GM18868 (cell line): ENCODE results near the gene RBFOX1.

Source experiments
- ATAC-seq: cut with Tn5 transposase; IDR thresholded peaks from one replicate; pipeline ENCODE4 v1.9.1; 2021; ENCODE audit warnings: mild to moderate bottlenecking, moderate library complexity; ENCODE audit not compliant: unreplicated experiment

Gene RBFOX1

DNA sequence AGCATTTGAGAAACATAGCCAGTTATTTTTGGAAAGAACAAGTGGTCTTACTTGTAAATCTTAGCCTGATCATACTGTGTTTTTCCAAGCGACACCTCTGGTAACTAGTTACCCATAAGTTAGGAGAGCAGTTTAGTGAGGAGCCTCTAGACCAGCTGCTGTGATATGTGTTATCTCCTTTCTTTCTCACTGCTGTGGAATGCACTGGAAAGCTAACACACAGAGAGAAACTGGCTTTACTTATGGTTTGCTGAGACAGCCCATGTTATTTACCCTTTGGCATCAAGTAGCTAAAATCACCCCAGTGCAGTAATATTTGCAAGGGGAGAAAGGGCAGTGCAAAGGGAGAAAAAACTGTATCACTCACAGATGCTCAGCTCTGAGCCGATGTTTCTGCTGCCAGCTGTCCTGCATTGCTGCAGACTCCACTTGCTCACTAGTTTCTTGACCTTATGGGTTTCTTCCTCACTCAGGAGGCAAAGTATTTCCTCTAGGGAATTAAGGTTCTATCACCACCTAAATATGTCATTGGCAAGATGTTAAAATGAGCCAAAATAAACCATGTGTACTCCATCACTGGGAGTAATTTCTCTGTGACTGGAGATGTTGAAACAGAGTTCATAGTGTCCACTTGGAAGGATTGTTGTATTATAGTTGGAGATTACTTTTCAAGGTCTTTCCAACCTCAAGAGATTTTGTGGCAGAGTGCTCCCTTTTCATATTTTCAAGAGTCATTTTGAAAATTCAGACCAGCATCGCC lies 2.3 kb downstream of the RBFOX1 start:
- ATAC-seq: no peak

DNA sequence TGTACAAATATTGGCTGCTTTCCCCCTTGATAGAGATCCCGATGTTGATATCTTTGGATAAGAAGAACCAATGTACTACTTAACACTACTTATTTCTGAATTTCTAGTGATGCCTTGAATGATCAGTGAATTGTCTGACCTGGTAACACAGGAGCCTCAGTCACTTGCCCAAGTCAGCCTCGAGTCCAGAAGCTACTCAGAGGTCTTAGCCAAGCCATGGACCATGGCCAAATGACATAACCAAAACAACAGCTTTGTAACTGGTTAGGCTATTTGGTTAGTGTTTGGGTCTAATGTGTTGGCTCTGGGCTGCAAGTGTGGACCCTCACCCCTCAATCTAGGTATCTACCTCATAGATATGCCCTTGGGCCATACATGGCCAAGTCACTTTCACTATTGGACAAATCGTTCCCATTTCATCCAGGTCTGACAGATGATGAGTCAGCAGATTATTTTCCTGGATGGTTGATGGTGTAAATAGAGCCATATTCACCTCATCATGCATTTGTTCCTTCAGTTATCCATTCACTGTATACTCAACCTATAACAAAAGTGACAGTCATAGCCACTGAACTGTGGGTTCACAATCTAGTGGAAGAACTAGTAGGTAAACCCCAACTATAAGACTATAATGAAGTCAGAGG lies 3.5 kb downstream of the RBFOX1 start:
- no peak for ATAC-seq

DNA sequence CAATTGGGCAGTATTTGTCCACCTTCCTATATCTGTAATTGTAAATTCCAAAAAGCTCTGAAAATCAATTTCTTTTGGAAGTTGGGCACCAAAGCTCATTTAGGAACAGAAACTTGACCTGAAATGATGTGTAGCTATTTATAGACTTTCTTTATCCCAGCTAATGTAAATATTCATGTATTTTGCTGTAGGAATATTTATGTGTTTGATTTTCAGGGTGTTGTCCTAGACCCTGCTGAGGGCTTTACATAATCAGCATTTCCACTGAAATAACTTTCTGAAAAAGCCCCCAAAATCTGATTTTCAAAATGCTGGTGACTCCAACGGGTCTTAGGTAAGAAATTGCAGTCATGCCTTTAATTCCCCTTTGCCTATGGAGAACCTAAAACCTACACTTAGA lies 4.1 kb downstream of the RBFOX1 start:
- no peak for ATAC-seq

DNA sequence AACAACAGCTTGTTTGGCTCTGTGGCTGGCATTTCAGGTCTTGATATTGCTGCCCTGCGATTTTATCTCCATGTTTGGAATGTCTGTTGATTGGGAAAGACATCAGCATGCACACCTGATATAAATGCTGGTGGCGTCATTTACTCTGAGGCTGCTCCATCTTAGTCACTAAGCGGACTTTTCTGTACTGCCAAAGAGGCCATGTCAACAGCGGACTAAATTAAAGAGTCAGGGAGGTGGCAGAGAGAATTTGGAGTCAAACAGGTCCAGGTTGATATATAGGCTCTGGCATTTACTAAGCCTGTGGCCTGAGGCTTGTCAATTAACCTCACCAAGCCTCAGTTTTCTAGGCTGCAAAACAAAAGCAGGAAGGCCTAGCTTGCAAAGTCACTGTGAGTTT lies 6.2 kb downstream of the RBFOX1 start:
- no peak for ATAC-seq

DNA sequence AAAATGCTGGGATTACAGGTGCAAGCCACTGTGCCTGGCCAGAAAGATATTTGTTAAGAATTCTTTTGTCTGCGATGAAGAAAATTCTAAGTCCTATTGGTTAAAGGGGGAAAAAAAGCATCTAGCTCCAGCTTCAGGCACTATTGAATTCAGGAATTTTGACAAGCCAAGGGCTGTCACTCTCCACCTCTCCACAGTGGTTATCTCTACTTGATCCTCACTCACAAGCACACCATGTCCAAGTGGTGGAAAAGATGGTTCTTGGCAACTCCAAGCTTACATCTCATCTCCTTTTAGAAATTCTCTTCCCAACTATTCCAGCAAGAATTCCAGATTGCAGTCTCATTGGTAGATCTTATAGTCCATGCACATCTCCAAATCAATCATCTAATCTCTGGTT lies 7.1 kb downstream of the RBFOX1 start:
- ATAC-seq: no peak

DNA sequence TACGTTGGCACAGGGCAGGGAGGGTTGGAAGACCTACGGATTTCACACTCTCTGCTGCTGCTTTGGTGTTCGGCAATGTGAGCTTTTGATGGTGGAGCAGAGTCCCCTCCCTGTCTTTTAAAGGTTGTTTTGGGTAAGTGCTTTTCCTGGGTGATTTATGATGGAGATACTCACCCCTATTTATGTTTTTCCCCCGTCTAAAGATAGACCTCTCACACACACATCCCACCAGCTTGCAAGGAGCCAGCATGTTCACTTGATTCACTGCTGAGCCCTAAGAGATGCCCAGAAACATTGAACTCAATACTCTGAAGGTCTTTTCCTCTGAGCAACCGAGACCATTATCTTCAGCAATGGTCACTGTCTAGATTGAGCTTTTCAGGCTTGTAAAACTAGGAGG lies 8.3 kb downstream of the RBFOX1 start:
- ATAC-seq: no peak

DNA sequence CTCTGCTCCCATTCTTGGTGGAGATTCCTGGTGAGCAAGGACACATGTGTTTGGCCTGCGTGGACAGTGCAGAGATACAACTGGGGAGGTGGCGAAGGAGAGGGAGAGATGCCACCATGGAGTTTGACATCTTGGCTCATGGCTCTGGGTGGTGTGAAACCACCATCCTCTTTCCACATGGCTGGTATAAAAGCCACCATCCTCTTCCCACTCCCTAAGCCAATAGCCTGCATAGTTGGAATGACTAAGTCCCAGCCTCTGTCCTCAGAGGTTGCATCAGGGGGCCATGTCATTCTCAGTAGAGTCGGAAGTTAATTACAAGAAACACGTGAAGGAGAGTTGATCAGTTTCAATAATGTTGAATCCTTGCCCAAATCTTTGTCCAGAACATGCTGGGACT lies 10.0 kb downstream of the RBFOX1 start:
- no peak for ATAC-seq

DNA sequence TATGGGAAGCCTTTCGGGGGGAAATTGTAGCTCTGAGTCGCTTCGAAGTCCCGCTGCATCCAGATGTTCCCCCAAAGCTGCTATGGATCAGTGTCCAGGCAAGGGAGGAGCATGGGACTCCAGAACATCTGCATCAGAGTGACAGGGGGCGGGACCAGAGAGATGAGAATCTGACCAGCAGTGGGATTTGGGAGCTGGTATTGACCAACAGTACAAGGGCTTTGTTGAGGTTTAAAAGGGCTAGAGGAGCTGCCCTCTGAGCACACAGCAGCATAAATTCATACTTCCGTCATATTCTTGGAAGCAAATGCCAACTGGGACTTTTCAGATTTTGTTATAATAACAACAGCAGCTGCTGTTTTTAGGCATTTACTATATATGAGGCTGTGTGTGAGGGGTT lies 10.6 kb downstream of the RBFOX1 start:
- ATAC-seq: no peak

DNA sequence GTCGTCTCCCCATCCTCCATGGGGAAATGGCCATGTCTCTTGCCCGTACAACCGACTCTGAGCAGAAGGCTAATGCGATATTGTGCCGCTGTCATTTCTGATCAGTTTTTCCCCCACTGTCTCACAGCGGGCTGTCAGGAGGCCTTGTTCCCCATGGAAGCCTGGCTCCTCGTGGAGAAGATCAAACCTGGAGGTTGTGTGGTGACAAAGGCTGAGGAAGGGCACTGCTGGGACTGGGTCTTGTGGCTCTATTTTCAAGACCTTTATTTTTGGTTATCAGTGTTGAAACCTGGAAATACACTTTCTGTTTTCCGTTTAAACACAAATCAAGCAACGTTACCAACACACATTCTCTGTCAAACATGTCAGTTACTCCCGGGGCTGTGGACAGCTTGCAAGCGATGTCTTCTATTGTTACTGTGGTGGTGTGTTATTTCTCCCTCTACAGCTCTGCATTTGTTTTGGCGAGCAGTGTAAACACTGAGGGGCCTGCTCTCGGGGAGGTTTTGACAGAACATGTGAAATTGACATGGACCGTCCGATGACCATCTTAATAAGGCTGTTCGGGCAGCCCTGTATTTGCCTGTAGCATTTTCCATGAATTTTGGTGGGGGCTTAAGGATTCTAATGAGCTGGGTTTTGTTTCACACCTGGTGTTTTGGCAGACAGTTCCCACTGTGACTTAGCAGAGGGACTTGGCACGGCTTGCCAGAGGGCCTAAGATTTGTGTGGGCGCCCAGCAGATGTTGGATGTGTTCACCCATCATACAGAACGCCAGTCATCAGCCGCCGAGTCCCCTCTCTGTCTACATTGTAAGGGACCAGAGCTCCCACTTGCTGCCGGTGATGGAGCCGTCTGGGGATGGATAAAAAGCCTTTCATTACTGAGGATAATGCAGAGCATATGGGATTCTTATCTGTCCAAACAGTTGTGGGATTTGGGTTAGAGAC lies 12.5 kb downstream of the RBFOX1 start:
- ATAC-seq: no peak

DNA sequence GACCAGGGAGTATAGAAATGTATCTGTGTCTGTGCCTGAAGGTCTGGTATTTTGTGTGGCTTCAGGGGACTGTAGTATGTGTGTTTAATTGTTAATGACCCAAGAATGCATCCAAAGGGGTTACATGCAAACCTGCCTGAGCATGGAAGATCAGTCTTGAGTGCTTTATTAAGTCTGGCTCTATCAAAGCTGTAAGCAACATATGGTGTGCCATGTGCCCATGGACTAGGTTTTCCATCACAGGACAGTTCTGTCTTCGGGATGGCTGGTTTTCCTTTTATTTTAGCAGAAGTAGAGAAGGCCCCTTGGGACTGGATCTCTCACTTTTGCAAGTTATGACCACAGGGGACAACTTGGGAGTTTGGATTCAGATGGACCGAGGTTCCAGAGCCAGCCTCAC lies 18.2 kb downstream of the RBFOX1 start:
- ATAC-seq: no peak

DNA sequence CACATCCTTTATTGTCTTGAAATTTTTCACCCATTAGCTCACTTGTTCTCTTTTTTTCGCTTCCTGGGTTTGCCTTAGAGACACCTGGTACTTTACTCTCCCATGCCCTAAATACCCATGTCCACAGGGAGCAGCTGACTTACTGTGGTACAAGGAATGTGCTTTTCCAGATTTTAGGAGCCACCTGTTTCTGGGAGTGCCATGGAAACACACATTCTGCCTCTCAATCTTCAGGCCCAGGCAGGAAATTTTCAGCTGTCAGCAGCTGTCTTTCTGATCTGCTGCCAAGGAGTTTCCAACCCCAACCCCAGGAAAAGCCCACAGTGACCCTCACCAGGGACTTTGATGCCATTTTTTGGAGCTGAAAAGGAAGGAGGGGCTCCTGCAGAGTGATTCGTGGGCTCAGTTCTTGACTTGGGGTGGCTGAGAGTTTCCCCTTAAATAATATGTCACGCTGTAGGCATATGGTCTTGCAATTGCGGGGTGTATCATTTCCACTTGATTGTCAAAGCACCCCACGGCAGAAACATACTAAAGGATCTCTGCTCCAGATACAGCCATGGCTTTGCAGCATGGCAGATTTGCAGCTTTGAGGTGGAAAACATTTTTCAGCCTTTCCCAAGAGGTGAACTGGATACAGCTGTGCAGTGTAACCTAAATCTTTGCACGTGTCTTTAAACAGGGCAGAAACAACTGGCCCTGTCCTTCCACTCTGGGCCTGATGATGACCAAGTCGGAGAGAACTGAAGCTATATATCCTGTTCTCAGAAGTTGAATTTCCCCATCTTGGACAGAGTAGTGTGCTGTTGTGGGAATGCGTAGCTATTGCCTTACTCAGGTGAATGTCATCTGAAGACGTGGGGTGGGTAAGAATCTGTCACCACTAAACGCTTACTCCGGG lies 19.2 kb downstream of the RBFOX1 start:
- no peak for ATAC-seq

DNA sequence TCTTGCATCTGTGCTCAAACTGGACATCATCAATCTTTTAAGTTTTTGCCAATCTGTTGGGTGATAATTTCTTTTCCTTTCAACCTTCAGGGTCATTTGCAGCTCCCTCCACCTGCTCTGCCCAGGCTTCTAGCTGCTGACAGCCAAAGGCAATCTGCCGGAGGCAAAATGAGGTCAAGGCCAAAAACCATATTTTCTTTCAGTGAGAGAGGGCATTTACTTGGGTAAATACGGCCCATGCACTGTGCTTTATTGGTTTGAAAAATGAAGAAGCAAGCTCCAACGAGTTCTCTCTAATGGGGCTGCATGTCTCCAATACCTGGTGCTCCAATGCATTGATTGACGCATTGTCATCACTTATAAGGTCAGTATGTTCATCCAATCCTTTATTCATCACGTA lies 23.1 kb downstream of the RBFOX1 start:
- ATAC-seq: no peak

DNA sequence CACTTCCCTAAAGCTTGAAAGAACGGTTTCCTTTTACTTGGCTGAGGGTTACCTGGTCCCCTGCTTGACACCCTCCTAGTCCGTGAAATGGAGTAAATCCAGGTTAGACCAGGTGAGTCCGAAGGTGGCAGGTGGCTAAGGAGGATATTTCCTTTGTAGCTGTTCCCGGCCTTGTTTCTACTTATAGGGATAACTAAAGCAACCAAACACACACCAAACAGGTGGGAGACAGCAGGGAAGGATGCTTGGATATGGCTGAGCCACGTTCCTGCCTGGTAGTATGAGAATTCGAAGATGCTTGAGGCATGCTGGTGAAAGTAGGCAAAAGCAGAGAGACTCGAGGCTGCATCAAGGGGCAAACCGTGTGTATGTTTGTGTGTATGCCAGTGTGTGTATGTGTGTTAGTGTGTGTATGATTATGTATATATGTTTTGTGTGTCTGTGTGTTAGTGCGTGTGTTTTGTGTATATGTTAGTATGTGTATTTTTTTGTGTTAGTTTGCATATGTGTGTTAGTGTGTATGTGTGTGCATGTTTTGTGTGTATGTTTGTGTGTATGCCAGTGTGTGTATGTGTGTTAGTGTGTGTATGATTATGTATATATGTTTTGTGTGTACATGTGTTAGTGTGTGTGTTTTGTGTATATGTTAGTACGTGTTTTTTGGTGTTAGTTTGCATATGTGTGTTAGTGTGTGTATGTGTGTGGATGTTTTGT lies 28.9 kb downstream of the RBFOX1 start:
- no peak for ATAC-seq

DNA sequence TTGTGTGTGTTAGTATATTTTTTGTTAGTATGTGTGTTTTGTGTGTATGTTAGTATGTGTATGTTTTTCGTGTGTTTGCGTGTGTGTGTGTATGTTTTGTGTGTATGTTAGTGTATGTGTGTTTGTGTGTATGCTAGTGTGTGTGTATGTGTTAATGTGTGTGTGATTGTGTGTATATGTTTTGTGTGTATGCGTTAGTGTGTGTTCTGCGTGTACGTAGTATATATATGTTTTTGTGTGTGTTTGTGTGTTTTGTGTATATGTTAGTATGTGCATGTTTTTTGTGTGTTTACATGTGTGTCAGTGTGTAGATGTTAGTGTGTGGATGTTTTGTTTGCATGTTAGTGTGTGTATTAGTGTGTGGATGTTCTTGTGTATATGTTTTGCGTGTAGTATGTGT lies 29.6 kb downstream of the RBFOX1 start:
- ATAC-seq: no peak

DNA sequence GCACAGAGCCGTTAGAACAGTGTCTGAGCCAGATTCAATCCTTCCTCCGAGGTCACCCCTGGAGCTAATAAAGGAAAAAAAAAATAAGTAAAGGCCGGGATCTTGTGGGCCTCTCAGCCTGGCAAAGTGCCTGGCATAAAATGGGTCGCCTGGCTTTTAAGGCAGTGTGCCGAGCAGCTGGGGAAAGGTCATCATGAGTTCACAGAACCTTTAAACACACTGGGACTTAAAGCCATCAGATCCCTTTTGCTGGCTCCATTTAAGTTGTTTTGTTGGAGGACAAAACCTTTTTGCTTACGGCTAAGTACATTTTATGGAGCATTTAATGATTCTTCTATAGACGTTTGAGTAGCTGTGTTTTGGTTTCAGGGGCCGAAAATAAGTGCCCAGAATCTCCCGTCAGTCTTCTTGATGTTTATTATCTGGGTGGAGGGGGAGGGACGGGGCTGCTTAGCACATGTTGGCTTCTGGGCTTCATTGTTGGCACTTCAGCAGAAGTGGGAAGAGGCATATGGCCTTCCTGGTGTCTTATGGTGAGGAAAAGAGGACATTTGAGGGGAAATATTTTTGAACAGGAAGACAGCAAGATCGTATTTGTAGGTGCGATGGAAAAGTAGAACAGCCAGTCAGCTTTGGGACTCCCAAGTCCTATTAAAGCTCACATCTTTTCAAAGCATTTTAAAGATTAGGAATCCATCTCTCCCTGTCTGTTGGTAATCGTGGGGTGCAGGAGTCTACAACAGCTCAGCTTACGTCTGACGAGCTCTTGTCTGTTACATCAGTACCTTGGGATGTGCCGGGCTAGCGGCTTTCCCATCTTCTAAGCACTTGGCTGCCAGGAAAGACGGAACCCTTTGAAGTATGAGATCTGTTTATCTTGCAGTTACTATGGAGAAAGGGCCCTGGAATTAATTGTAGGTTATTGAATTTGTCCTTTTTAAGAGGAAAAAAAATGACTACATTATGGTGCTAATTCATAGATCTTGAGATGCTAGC lies 31.1 kb downstream of the RBFOX1 start:
- ATAC-seq: no peak

DNA sequence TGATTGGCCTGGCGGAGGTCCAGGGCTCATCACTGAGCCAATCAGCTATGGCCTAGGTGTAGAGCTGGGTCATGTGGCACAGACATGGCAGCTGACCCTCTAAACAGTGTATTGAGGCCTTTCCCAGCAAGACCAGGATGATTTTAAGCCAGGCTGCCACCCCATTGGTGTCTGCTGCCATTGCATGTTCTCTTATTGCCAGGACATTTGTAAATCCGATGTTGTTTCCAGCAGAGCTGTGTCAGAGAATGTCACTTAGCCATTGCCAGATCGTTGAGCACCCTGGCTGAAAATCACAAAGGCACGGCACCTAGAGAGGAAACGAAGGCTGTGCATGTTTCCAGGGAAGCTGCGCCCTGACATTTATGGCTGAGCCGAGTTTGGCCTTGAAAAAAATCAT lies 33.4 kb downstream of the RBFOX1 start:
- no peak for ATAC-seq

DNA sequence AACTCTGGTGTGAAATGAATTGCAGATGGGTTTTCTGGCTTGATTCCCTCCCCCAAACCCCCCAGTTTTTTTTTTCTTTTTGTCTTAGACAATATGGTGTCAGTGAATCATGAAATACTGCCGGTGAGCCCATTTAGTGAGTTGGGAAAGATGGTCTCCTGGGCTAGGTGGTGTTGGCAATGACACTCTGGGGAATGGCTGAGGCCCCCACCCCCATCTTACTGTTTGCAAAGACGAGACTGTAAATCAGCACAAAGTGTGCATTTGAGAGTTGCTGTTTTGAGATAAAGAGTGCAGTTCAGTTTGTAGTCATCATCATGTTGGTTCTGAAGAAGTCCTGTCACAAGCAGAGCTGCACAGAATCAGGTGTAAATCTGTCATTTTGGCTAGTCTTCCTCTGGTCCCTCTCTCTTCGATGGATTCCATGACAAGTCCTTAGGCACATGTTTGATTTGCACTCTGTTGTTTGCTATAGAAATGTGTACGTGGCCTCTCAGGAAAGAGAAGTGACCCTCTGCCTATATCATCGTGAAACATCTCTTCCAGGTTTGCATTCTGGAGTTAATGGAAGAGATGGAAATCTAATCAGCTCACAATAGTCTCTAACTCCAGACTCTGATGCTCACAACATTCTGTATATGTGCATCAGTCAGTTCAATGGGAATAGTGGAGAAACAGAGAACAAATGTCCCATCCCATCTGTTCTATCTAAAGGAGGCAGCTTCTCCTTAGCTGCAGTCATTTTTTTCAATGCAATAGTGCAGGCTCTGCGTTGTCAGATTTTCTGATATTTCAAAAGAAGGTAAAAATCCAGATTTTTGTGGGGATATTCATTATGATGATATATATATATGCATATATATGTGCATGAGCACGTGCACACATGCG lies 34.6 kb downstream of the RBFOX1 start:
- ATAC-seq: no peak

DNA sequence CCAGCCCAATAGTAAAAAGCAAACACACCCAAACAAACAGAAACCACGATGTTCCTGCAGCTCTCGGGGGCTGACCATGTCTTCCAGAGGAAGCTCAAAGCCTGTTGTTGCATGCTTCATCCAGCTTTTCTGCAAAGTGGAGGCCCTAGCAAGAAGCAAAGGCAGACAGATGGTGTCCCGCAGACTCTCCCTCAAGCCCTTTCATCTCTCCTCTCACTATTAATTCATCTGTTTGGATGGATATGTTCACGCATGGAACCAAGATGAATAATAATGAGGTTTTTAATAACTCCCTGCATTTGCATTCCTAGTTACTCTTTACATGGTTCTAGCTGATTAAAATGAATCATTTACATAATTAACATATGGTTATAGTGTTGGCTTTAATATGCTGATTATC lies 36.6 kb downstream of the RBFOX1 start:
- ATAC-seq: no peak
